ENCODE data around the gene WWOX. TPM values are rescaled to one million over a fixed set of nuclear protein-coding genes. Genes with fewer than 3 reads are reported as not detected.

The WWOX gene
- total RNA-seq, 2 donors from 2014 or later = 30.0 to 35.4 TPM

DNA sequence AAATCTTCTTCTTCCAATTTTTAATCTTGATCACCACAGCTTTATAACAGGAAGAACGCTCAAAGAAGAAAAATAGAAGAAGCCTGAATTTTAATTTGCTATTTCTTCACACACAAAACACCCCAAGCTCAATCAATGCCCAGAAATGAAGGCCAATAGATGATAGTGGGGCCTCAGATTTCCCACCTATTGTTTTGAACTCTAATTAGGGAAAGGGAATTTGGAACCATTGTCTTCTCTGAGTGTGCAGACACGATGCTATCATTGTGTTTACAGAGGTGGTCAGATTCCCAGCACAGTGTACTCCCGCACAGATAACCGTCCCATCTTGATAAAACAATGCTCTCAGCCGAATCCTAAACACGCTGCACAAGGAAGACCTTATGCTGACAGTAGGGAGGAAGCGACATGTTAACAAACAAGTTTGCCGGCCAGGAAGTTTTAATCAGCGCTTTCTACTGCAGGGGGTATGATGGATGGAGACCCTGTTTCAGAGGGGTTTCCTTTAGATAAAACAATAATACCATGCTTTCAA lies 816.4 kb downstream of the WWOX start:
- Mint-ChIP-seq H3K36me3 (ENCODE audit: low read depth) (peaks cover 9% of the 10 kb centered on the region), H3K27ac (no peak overlapping the region), H3K4me3 (no peak overlapping the region), H3K4me1 (peaks cover 16% of the 10 kb centered on the region), H3K9me3 (peaks cover 39% of the 10 kb centered on the region), H3K27me3 (ENCODE audit: insufficient read depth) (no peaks in the 10 kb centered on the region)
- Histone ChIP-seq H3K27me3 (ENCODE audit: control insufficient read depth, insufficient read depth, low read length, poor library complexity, severe bottlenecking) (no peaks in the 10 kb centered on the region), H3K4me3 (ENCODE audit: low read length) (peak overlapping the region; percentile 53), H3K27ac (ENCODE audit: low read depth, low read length) (peak overlapping the region; percentile 14), H3K4me1 (ENCODE audit: control insufficient read depth, insufficient read depth, low read length) (peaks cover 7% of the 10 kb centered on the region), H3K9ac (ENCODE audit: extremely low read depth, low read length, poor library complexity, severe bottlenecking) (no peak overlapping the region), H3K9me3 (ENCODE audit: control insufficient read depth, low read length) (peaks cover 47% of the 10 kb centered on the region), H3K36me3 (ENCODE audit: control insufficient read depth, insufficient read depth, low read length) (no peaks in the 10 kb centered on the region)
- no peak for DNase-seq
- TF ChIP-seq, protein P1, sequence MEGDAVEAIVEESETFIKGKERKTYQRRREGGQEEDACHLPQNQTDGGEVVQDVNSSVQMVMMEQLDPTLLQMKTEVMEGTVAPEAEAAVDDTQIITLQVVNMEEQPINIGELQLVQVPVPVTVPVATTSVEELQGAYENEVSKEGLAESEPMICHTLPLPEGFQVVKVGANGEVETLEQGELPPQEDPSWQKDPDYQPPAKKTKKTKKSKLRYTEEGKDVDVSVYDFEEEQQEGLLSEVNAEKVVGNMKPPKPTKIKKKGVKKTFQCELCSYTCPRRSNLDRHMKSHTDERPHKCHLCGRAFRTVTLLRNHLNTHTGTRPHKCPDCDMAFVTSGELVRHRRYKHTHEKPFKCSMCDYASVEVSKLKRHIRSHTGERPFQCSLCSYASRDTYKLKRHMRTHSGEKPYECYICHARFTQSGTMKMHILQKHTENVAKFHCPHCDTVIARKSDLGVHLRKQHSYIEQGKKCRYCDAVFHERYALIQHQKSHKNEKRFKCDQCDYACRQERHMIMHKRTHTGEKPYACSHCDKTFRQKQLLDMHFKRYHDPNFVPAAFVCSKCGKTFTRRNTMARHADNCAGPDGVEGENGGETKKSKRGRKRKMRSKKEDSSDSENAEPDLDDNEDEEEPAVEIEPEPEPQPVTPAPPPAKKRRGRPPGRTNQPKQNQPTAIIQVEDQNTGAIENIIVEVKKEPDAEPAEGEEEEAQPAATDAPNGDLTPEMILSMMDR (conservative IDR thresholded peaks at IDR 0.05) = no peak
- 45 to 63% methylated on average over 5 to 9 of the region's 9 CpGs for WGBS, 2 experiments (ENCODE audit: insufficient coverage in 1 of 2, insufficient read length in 1 of 2)

DNA sequence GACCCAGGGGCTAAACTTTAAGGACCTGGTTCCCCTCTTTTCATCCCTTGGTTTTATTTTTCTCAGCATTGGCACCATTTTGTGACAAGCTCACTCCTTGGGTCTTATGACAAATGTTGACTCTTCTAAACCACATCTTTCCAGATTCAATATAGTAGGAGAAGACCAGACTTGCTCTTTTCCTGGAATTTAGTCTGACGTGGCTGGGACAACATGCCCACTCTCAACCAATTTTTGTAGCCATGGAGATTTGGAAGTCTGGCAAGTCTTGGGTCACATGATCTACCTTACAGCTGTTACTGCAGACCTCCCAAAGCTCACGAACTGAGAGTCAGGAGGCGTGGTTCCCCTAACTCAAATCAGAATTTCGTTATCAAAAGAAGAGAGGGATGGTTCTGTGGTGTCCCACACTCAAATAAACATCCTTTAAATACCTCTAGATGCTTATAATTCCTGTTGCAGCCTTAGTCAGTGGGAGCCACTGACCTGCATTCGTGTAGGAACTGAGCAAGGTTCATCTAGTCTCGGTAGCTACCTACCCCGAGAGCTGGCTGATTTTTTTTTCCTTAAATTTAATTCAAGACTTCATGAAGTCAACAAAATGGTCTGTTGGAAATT lies 817.6 kb downstream of the WWOX start:
- Histone ChIP-seq H3K27me3 (ENCODE audit: control insufficient read depth, insufficient read depth, low read length, poor library complexity, severe bottlenecking) (no peaks in the 10 kb centered on the region), H3K36me3 (ENCODE audit: control insufficient read depth, insufficient read depth, low read length) (no peaks in the 10 kb centered on the region), H3K27ac (ENCODE audit: low read depth, low read length) (no peak overlapping the region), H3K9me3 (ENCODE audit: control insufficient read depth, low read length) (peaks cover 58% of the 10 kb centered on the region), H3K4me1 (ENCODE audit: control insufficient read depth, insufficient read depth, low read length) (peaks cover 7% of the 10 kb centered on the region), H3K9ac (ENCODE audit: extremely low read depth, low read length, poor library complexity, severe bottlenecking) (no peak overlapping the region), H3K4me3 (ENCODE audit: low read length) (peak overlapping the region; percentile 53)
- Mint-ChIP-seq H3K9me3 (peaks cover 45% of the 10 kb centered on the region), H3K4me3 (no peak overlapping the region), H3K27ac (no peak overlapping the region), H3K36me3 (ENCODE audit: low read depth) (peaks cover 14% of the 10 kb centered on the region), H3K27me3 (ENCODE audit: insufficient read depth) (no peaks in the 10 kb centered on the region), H3K4me1 (peaks cover 16% of the 10 kb centered on the region)
- 85 to 89% methylated on average over 4 to 7 of the region's 7 CpGs for WGBS, 2 experiments (ENCODE audit: insufficient coverage in 1 of 2, insufficient read length in 1 of 2)
- DNase-seq = no peak
- TF ChIP-seq, protein P1 (conservative IDR thresholded peaks at IDR 0.05) = no peak

DNA sequence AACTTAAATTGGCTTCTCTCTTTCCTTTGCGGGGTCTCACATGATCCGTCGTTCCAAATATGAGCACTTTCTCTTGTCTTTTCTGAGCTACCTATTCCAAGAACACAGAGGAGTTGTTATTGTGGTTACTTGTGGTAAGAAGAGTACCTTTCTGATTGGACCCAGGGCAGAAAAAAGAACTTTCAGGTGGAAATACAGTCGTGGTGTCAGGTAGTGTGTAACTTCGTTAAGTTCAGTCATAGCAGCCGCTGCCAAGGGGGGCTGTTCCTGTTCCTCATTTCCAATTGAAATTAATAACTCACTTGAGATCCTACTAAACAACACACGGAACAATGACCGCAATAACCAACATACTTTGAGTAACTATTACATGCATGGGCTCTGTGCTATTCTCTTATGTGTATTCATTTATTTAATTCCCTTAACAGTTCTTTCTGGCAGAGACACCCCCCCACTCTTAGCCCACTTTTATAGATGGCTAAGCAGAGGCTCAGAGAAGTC lies 819.4 kb downstream of the WWOX start:
- Mint-ChIP-seq H3K27me3 (ENCODE audit: insufficient read depth) (no peaks in the 10 kb centered on the region), H3K9me3 (peaks cover 56% of the 10 kb centered on the region), H3K36me3 (ENCODE audit: low read depth) (peaks cover 18% of the 10 kb centered on the region), H3K4me3 (no peak overlapping the region), H3K4me1 (peaks cover 16% of the 10 kb centered on the region), H3K27ac (no peak overlapping the region)
- no peak overlapping the region for H3K4me3 ChIP-seq (ENCODE audit: low read length)
- peaks cover 70% of the 10 kb centered on the region for H3K9me3 ChIP-seq (ENCODE audit: control insufficient read depth, low read length)
- DNase-seq = no peak
- peaks cover 7% of the 10 kb centered on the region for H3K4me1 ChIP-seq (ENCODE audit: control insufficient read depth, insufficient read depth, low read length)
- WGBS, 2 experiments (ENCODE audit: insufficient coverage in 1 of 2, insufficient read length in 1 of 2) = 93 to 100% methylated on average over 1 to 8 of the region's 8 CpGs
- H3K27ac ChIP-seq (ENCODE audit: low read depth, low read length) = no peak overlapping the region
- no peaks in the 10 kb centered on the region for H3K27me3 ChIP-seq (ENCODE audit: control insufficient read depth, insufficient read depth, low read length, poor library complexity, severe bottlenecking)
- H3K9ac ChIP-seq (ENCODE audit: extremely low read depth, low read length, poor library complexity, severe bottlenecking) = no peak overlapping the region
- no peaks in the 10 kb centered on the region for H3K36me3 ChIP-seq (ENCODE audit: control insufficient read depth, insufficient read depth, low read length)
- TF ChIP-seq, protein P1 (conservative IDR thresholded peaks at IDR 0.05) = no peak

Measured in endodermal cell (in vitro differentiated cells).